ENCODE measurements around the gene TGFB1I1.

TGFB1I1 gene

DNA sequence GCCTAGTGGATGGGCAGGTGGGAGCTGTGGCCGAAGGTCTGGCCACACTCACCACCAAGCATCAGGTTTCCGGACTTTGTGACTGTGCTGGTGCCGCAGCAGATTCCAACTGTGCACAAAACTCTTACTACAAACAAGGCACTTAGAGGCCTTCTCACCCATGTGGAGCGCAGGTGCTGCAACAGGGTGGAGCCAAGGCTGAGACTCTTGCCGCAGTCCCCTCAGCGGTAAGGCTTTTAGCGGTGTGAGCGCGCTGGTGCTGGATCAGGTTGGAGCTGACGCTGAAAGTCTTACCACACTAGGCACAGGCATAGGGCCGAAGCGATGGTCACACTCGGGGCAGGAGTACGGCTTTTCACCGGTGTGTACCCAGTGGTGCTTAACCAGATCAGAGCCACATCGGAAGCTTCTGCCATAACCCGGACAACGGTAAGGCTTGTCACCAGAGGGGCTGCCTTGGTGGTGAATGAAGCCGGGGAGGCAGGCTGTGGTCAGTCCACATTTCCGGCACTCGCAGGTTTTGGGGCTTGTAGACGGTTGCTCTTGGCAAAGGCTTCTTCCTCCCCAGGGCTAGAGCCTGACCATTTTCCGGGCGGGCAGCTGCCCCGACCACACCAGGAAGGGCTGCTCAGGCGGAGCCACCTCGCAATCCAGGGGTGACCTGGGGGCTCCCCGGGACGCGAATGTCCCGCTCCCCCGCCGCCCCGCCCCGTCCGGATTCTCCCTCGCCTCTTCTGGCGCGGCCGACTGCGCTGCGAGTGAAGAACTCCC lies 13.7 kb upstream of the TGFB1I1 start:
- TF ChIP-seq, protein P1, sequence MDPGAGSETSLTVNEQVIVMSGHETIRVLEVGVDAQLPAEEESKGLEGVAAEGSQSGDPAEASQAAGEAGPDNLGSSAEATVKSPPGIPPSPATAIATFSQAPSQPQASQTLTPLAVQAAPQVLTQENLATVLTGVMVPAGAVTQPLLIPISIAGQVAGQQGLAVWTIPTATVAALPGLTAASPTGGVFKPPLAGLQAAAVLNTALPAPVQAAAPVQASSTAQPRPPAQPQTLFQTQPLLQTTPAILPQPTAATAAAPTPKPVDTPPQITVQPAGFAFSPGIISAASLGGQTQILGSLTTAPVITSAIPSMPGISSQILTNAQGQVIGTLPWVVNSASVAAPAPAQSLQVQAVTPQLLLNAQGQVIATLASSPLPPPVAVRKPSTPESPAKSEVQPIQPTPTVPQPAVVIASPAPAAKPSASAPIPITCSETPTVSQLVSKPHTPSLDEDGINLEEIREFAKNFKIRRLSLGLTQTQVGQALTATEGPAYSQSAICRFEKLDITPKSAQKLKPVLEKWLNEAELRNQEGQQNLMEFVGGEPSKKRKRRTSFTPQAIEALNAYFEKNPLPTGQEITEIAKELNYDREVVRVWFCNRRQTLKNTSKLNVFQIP (CRISPR knock-in tag; IDR thresholded peaks at IDR 0.05; ENCODE audit: borderline replicate concordance, low read depth) = no peak
- TF ChIP-seq, protein P2, sequence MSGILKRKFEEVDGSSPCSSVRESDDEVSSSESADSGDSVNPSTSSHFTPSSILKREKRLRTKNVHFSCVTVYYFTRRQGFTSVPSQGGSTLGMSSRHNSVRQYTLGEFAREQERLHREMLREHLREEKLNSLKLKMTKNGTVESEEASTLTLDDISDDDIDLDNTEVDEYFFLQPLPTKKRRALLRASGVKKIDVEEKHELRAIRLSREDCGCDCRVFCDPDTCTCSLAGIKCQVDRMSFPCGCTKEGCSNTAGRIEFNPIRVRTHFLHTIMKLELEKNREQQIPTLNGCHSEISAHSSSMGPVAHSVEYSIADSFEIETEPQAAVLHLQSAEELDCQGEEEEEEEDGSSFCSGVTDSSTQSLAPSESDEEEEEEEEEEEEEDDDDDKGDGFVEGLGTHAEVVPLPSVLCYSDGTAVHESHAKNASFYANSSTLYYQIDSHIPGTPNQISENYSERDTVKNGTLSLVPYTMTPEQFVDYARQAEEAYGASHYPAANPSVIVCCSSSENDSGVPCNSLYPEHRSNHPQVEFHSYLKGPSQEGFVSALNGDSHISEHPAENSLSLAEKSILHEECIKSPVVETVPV (CRISPR knock-in tag; IDR thresholded peaks at IDR 0.05) = no peak
- TF ChIP-seq ISL1 (CRISPR knock-in tag; IDR thresholded peaks at IDR 0.05) (no peak), ZNF565 (CRISPR knock-in tag; conservative IDR thresholded peaks at IDR 0.05; ENCODE audit: low read depth) (no peak), OSR1 (CRISPR knock-in tag; IDR thresholded peaks at IDR 0.05) (no peak), GLIS3 (CRISPR knock-in tag; IDR thresholded peaks at IDR 0.05) (no peak)
- TF ChIP-seq, protein P3, sequence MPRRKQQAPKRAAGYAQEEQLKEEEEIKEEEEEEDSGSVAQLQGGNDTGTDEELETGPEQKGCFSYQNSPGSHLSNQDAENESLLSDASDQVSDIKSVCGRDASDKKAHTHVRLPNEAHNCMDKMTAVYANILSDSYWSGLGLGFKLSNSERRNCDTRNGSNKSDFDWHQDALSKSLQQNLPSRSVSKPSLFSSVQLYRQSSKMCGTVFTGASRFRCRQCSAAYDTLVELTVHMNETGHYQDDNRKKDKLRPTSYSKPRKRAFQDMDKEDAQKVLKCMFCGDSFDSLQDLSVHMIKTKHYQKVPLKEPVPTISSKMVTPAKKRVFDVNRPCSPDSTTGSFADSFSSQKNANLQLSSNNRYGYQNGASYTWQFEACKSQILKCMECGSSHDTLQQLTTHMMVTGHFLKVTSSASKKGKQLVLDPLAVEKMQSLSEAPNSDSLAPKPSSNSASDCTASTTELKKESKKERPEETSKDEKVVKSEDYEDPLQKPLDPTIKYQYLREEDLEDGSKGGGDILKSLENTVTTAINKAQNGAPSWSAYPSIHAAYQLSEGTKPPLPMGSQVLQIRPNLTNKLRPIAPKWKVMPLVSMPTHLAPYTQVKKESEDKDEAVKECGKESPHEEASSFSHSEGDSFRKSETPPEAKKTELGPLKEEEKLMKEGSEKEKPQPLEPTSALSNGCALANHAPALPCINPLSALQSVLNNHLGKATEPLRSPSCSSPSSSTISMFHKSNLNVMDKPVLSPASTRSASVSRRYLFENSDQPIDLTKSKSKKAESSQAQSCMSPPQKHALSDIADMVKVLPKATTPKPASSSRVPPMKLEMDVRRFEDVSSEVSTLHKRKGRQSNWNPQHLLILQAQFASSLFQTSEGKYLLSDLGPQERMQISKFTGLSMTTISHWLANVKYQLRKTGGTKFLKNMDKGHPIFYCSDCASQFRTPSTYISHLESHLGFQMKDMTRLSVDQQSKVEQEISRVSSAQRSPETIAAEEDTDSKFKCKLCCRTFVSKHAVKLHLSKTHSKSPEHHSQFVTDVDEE (CRISPR knock-in tag; IDR thresholded peaks at IDR 0.05) = no peak
- TF ChIP-seq, protein P4, sequence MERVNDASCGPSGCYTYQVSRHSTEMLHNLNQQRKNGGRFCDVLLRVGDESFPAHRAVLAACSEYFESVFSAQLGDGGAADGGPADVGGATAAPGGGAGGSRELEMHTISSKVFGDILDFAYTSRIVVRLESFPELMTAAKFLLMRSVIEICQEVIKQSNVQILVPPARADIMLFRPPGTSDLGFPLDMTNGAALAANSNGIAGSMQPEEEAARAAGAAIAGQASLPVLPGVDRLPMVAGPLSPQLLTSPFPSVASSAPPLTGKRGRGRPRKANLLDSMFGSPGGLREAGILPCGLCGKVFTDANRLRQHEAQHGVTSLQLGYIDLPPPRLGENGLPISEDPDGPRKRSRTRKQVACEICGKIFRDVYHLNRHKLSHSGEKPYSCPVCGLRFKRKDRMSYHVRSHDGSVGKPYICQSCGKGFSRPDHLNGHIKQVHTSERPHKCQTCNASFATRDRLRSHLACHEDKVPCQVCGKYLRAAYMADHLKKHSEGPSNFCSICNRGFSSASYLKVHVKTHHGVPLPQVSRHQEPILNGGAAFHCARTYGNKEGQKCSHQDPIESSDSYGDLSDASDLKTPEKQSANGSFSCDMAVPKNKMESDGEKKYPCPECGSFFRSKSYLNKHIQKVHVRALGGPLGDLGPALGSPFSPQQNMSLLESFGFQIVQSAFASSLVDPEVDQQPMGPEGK (CRISPR knock-in tag; IDR thresholded peaks at IDR 0.05; ENCODE audit: borderline replicate concordance) = no peak
- peak; percentile 7 for ATAC-seq

DNA sequence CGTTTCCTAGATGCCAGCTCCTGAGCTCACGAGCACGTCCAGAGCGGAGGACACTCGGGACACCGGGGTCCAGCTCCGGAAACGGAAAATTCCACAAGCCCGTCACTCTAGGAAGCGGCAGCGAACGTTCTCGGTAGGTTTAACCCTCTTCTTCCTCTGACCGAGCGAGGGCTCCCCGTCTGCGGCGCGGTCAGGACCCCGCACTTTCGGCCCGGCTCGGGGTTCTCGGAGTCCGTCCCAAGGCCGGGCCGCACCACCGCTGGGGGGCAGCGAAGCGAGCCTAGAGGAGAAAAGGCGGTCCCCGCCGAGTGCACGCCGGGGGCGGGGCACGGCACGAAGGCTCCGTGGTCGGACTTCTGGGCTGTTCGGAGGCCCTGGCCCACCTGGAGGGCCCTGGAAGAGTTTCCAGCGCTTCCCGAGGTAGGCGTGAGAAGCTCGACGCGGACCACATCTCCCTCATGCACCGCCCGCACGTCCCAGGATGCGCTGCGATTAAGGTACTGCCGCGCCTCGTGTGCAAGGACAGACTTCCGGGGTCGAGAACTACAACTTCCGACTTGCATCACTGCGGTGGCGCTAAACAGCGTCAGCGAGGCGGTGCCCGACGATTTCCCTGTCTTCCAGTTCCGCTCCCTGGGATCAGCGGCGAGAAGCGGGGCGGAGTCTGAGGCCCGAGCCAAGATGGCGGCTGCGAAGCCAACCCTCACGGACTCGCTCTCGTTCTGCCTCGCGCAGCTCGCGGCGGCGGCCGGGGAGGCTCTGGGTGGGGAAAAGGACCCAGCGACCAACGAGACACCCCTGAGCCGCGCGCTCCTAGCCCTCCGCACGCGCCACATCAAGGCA lies 12.9 kb upstream of the TGFB1I1 start, which contains the start of gene ARMC5:
Gene ARMC5, plus strand, starts transcription at position 658 of the 843 bp plus-strand sequence. Its CDS starts 24 bp downstream, at position 682.
- TF ChIP-seq, protein P1 (CRISPR knock-in tag; IDR thresholded peaks at IDR 0.05; ENCODE audit: borderline replicate concordance, low read depth) = 0 out of 2 replicates have a peak, but pooled peaks have one; percentile 22
- TF ChIP-seq BACH2 (CRISPR knock-in tag; IDR thresholded peaks at IDR 0.05; ENCODE audit: borderline replicate concordance) = no peak
- no peak for TF ChIP-seq CSDC2 (CRISPR knock-in tag; IDR thresholded peaks at IDR 0.05)
- no peak for TF ChIP-seq SNAI2 (CRISPR knock-in tag; IDR thresholded peaks at IDR 0.05)
- peak; percentile 73; the same call in 1 of the 2 replicates for TF ChIP-seq ZFP3 (CRISPR knock-in tag; IDR thresholded peaks at IDR 0.05)
- no peak for TF ChIP-seq ESRRG (CRISPR knock-in tag; IDR thresholded peaks at IDR 0.05)
- TF ChIP-seq, protein P3 (CRISPR knock-in tag; IDR thresholded peaks at IDR 0.05) = 0 out of 2 replicates have a peak, but pooled peaks have one; percentile 30
- no peak for TF ChIP-seq ZNF8 (CRISPR knock-in tag; IDR thresholded peaks at IDR 0.05)
- TF ChIP-seq, protein P5, sequence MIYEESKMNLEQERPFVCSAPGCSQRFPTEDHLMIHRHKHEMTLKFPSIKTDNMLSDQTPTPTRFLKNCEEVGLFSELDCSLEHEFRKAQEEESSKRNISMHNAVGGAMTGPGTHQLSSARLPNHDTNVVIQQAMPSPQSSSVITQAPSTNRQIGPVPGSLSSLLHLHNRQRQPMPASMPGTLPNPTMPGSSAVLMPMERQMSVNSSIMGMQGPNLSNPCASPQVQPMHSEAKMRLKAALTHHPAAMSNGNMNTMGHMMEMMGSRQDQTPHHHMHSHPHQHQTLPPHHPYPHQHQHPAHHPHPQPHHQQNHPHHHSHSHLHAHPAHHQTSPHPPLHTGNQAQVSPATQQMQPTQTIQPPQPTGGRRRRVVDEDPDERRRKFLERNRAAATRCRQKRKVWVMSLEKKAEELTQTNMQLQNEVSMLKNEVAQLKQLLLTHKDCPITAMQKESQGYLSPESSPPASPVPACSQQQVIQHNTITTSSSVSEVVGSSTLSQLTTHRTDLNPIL (CRISPR knock-in tag; IDR thresholded peaks at IDR 0.05; ENCODE audit: low read depth) = no peak
- TF ChIP-seq RARB (CRISPR knock-in tag; IDR thresholded peaks at IDR 0.05) = no peak
- no peak for TF ChIP-seq ZC3H10 (CRISPR knock-in tag; IDR thresholded peaks at IDR 0.05)
- TF ChIP-seq PPARA (CRISPR knock-in tag; IDR thresholded peaks at IDR 0.05; ENCODE audit: borderline replicate concordance) = no peak
- TF ChIP-seq ZNF565 (CRISPR knock-in tag; conservative IDR thresholded peaks at IDR 0.05; ENCODE audit: low read depth) = no peak
- no peak for TF ChIP-seq TOX (CRISPR knock-in tag; IDR thresholded peaks at IDR 0.05; ENCODE audit: borderline replicate concordance)
- ATAC-seq = peak; percentile 84
